ENCODE data around the gene HAGHL. TPM values are rescaled to one million over a fixed set of nuclear protein-coding genes. Genes with fewer than 3 reads are reported as not detected.
"Not testable (repeated sequence)": the region's sequence is repeated elsewhere in the genome, so short reads cannot be mapped to it uniquely, and the experiment has no call there.

HAGHL gene
- total RNA-seq, 1 donor from 2014 or later = 7.4 TPM

GRCh38 chr16:751152-752006, 24.5 kb downstream of the HAGHL start:
- no peak for DNase-seq (ENCODE audit: low spot score)

GRCh38 chr16:752007-752312, 25.1 kb downstream of the HAGHL start:
- no peak for DNase-seq (ENCODE audit: low spot score)

GRCh38 chr16:754121-754607, 27.3 kb downstream of the HAGHL start:
- DNase-seq (ENCODE audit: low spot score) = not testable (repeated sequence)

- no peak for DNase-seq (ENCODE audit: low spot score)
Observed at GRCh38 chr16:754656-755055, 27.8 kb downstream of the HAGHL start.

DNA sequence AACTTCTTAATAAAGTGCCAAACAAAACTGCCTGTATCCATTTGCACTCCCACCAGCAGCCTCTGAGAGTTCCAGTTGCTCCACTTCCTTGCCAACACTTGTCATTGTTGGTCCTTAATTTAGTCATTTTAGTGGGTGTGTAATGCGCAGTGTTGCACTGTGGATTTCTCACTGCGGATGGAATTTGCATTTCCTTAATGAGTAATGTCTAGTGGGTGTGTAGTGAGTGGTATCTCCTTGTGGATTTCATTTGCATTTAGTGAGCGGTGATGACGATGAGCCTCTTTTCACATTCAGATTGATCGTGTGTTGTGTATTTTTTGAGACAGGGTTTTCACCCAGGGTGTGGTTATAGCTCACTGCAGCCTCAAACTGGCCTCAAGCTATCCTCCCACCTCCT, 29.5 kb downstream of the HAGHL start:
- DNase-seq (ENCODE audit: low spot score) = no peak

DNA sequence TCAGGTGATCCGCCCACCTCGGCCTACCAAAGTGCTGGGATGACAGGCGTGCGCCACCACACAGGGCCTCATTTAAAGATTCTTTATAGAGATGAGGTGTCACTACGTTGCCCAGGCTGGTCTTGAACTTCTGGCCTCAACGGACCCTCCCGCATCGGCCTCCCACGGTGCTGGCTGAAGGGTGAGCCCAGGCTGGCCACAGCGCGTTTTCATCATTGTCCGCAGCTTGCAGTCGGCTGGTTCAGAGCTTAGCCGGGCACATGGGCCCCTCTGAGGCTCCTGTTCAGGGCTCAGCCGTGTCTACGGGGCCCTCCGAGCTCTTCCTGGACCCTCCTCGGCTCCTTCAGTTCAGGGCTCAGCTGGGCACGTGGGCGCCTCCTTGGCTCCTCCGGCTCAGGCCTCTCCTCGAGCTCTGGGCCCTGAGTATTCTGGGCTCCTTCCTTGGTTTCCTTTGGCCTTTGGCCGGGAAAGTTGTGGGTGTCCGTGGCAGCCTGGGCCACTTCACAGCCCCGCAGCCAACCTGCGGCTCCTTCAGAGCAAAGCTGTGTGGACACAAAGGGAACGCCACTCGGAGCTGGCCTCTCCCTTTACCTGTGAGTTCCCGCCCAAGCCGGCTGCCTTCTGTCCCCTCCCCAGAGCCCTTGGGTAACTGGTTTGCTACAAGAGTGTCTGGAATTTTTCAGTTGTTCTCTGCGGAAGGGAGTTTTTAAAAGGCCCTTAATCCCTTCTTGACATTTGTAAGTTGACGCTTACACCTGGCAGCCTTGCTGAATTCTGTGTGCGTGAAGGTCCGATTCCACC, 32.4 kb downstream of the HAGHL start:
- DNase-seq (ENCODE audit: low spot score) = no peak

- no peak for DNase-seq (ENCODE audit: low spot score)
Observed at GRCh38 chr16:760065-760464, 33.2 kb downstream of the HAGHL start.

DNA sequence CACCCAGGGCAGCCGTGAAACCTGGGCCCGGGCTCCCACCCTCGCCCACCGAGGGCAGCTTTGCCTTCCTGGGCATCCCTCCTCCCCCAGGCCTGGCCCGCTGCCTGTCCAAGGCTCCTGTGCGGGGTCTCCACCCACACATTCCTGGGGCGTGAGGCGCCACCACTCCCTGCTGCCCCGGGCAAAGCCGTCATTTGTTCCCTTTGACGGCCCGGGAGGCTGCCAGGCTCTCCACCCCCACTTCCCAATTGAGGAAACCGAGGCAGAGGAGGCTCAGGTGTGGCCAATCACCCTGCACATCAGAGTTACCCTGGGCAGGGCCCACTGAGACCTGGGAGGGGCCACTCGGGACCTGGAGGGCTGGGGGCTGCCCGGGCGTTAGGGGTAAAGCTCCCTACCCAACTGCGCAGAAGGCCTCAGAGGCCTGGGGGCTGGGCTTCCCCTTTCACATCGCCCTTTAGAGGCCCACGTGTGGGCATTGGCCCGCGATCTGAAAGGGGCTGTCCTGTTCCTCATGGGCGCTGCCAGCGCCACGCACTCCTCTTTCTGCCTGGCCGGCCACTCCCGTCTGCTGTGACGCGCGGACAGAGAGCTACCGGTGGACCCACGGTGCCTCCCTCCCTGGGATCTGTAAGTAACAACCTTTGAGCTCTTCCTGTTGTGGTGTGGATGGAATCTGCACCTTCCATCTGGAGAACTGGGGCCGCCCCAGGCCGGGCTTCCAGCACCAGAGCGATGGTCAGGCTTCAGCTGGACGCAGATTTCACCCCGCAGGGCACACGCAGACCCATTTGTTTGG, 33.8 kb downstream of the HAGHL start, which contains the start of gene MSLN:
MSLN (plus strand) TSS at position 190 of the 799 bp plus-strand sequence. CDS start 1,947 bp downstream, outside the sequence.
- DNase-seq (ENCODE audit: low spot score) = no peak

GRCh38 chr16:761625-762513, 35.0 kb downstream of the HAGHL start:
- no peak for DNase-seq (ENCODE audit: low spot score)

DNA sequence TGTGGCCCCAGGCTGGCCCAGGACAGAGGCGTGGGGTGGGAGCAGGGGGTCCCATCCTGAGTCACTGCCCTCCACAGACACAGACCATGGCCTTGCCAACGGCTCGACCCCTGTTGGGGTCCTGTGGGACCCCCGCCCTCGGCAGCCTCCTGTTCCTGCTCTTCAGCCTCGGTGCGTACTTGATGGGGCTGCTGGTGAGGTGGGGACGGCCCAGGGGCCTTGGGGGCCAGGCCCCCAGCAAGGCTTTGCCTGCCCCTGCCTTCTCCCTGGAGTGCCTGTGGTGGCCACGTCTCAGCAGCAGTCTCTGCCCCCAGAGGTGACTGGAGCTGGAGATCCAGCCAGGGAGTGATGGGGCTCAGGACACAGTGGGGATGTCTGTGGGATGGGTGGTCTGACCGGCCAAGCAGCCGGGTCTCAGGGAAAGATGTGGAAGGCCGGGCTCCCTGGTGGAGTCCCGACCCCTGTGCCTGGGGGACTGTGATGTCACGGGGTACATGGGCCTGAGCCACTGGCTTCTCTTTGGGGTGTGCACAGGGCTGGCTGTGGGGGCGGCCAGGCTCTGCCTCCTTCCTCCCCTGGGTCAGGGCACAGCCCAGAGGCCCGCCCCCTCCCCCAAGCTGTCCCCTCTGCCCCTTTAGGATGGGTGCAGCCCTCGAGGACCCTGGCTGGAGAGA, 35.8 kb downstream of the HAGHL start:
- no peak for DNase-seq (ENCODE audit: low spot score)

GRCh38 chr16:763369-764183, 36.7 kb downstream of the HAGHL start:
- DNase-seq (ENCODE audit: low spot score) = no peak

GRCh38 chr16:764184-764750, 37.4 kb downstream of the HAGHL start:
- no peak for DNase-seq (ENCODE audit: low spot score)

- no peak for DNase-seq (ENCODE audit: low spot score)
Observed at GRCh38 chr16:764848-765487, 38.1 kb downstream of the HAGHL start.

- no peak for DNase-seq (ENCODE audit: low spot score)
Observed at GRCh38 chr16:765488-765865, 38.6 kb downstream of the HAGHL start.

GRCh38 chr16:766008-766819, 39.3 kb downstream of the HAGHL start:
- DNase-seq (ENCODE audit: low spot score) = no peak

- no peak for DNase-seq (ENCODE audit: low spot score)
Observed at GRCh38 chr16:766820-767640, 40.1 kb downstream of the HAGHL start.

Measured in mesenteric fat pad (tissue), 1 donor.